Inflammatory macrophage treated with lipopolysaccharide for 1 hour (primary cell): ENCODE data around the gene PAM16.

Experiments
- DNase-seq, 2 donors: peaks; one replicate each; pipeline ENCODE4 v3.0.0-alpha.2; 2020 to 2022

PAM16 gene

DNA sequence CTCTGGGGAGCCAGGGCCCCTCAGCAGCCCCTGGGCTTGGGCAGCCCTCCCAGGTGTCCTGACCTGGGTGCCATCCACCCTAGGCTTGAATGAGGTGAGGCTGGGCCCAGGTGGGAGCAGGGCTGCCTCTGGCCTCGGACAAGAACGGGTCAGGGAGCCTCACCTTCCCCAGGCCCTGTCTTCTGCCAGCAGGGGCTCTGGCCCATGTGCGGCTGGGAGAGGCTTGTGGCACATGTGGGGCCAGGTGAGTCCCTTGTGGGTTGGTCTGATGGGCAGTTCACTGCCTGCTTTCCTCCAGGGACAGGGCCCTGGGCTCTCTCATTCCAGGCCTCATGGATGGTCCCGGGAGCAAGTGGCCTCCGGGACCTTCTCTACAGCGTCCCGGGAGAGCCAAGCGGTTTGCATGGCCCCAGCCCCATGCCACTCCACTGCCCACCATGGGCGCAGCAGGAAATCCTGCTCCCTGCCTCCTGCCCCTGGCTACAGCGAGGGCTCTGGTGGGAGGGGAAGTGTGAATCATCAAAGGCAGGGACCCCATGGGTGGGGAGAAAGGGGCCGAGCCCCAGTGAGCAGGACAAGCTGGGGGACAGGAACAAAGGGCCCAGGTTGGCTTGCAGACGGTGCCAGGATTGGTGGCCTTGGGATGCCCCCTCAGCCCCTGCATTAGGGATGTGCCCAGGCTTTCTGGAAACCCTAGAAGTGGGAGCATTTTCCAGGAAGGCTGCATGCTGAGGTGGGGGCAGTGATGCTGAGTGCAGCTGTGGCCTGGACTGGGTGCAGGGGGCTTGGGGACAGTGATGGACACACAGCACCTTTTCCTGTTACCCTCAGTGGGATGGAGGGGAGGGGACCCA lies 32.7 kb upstream of the PAM16 start:
- no peak for DNase-seq

DNA sequence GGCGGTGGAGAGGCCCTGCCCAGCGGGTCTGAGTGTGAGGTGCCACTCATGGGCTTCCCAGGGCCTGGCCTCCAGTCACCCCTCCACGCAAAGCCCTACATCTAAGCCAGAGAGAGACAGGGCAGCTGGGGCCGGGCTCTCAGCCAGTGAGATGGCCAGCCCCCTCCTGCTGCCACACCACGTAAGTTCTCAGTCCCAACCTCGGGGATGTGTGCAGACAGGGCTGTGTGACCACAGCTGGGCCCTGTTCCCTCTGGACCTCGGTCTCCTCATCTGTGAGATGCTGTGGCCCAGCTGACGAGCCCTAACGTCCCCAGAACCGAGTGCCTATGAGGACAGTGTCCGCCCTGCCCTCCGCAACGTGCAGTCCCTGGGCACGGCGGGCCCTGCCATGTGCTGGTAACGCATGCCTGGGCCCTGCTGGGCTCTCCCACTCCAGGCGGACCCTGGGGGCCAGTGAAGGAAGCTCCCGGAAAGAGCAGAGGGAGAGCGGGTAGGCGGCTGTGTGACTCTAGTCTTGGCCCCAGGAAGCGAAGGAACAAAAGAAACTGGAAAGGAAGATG lies 31.8 kb upstream of the PAM16 start:
- no peak for DNase-seq

DNA sequence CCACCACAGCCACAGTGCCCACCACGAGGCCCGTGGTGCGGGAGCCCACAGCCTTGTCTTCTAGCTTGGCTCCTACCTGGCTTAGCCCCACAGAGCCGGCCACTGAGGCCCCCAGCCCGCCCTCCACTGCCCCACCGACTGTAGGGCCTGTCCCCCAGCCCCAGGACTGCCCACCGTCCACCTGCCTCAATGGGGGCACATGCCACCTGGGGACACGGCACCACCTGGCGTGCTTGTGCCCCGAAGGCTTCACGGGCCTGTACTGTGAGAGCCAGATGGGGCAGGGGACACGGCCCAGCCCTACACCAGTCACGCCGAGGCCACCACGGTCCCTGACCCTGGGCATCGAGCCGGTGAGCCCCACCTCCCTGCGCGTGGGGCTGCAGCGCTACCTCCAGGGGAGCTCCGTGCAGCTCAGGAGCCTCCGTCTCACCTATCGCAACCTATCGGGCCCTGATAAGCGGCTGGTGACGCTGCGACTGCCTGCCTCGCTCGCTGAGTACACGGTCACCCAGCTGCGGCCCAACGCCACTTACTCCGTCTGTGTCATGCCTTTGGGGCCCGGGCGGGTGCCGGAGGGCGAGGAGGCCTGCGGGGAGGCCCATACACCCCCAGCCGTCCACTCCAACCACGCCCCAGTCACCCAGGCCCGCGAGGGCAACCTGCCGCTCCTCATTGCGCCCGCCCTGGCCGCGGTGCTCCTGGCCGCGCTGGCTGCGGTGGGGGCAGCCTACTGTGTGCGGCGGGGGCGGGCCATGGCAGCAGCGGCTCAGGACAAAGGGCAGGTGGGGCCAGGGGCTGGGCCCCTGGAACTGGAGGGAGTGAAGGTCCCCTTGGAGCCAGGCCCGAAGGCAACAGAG lies 31.0 kb upstream of the PAM16 start:
- no peak for DNase-seq

DNA sequence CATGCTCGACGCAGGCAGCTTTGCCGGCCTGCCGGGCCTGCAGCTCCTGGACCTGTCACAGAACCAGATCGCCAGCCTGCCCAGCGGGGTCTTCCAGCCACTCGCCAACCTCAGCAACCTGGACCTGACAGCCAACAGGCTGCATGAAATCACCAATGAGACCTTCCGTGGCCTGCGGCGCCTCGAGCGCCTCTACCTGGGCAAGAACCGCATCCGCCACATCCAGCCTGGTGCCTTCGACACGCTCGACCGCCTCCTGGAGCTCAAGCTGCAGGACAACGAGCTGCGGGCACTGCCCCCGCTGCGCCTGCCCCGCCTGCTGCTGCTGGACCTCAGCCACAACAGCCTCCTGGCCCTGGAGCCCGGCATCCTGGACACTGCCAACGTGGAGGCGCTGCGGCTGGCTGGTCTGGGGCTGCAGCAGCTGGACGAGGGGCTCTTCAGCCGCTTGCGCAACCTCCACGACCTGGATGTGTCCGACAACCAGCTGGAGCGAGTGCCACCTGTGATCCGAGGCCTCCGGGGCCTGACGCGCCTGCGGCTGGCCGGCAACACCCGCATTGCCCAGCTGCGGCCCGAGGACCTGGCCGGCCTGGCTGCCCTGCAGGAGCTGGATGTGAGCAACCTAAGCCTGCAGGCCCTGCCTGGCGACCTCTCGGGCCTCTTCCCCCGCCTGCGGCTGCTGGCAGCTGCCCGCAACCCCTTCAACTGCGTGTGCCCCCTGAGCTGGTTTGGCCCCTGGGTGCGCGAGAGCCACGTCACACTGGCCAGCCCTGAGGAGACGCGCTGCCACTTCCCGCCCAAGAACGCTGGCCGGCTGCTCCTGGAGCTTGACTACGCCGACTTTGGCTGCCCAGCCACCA lies 30.2 kb upstream of the PAM16 start:
- no peak for DNase-seq

DNA sequence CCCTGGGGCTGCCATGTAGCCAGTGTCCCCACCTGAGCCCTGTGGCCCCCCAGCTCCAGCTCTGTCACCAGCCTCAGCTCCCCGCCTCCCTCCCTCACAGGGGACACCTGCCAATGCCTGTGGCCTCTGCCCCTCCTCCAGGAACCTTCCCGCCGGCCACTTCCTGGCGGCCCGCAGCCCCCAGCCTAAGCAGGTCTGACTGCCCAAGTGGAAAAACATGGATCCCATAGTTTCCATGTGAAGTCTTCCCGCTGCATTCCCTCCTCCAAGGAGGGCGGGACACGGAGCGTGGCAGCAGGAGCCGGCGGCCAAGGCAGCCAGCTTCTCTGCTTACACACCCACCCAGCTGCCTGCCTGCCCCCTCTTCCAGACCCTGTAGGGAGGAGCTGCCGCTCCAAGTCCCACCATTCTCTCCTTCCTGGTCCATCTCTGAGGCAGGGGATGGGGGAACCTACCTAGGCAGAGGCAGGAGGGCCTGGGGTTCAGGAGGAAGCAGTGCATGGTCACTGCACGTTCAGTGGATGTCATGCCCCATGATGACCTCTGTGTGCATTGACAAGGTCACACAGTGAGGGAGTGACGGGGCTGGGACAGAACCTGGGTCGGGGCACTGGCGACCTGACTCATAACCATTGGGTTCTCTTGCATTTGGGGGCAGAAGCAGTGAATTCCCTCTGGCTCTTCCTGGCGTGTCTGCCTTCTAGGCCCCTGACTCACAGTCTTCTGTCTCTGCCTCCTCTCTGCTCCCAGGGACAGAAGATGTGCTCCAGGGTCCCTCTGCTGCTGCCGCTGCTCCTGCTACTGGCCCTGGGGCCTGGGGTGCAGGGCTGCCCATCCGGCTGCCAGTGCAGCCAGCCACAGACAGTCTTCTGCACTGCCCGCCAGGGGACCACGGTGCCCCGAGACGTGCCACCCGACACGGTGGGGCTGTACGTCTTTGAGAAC lies 29.3 kb upstream of the PAM16 start:
- DNase-seq, result no peak

DNA sequence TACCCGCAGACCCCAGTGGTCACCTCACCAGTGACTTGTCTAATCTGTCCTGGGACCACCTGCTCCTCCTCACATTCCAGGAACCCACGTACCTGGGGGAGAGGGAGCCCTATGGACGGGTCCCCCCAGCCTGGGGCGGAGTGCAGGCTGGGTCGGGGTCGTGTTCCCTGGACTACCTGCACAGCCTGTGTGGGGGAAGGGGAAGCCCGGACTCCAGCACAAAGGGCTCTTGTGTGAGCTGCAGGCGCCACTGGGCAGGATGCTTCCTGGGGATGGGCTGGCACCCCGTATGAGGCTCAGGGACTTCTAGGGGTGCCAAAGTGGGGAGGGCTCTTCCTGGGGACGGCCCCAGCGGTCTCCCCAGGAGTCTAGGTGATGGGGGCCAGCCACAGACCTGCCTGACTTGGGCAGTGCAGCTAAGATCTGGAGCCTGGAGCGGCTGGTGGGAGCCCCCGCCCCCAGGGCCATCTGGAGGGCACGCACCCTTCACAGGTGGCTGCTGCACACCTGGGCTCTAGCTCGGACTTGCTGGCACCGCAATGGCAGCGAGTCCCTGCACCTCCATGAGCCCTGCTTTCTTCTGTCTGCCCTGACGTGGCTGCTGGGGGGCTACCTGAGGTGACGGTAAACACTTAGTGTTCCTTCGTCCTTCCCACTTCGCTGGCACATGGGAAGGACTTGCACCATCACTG lies 28.0 kb upstream of the PAM16 start:
- DNase-seq, result no peak

DNA sequence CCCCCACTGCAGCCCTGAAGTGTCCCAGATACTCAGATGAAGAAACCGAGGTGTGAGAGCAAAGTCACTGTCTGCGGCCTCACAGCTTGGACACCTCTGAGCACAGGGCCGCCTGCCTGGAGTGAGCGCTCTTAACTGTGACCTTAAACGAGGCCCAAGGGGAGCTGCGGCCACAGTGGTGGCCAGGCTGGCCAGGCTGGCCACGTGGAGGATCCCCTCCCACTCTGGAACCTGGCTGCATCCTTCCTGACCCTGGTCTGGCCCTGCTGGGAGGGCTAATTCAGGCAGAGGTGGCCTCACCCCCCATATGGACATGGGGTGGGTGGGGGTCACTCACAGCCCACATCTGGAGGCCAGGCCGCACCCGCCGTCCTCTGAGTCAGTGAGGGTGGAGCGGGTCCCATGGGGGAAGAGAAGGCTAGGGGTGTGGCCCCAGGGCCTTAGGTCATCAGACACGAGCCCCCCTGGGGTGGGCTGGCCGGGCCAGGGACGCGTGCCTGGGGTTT lies 27.1 kb upstream of the PAM16 start:
- DNase-seq, result no peak

DNA sequence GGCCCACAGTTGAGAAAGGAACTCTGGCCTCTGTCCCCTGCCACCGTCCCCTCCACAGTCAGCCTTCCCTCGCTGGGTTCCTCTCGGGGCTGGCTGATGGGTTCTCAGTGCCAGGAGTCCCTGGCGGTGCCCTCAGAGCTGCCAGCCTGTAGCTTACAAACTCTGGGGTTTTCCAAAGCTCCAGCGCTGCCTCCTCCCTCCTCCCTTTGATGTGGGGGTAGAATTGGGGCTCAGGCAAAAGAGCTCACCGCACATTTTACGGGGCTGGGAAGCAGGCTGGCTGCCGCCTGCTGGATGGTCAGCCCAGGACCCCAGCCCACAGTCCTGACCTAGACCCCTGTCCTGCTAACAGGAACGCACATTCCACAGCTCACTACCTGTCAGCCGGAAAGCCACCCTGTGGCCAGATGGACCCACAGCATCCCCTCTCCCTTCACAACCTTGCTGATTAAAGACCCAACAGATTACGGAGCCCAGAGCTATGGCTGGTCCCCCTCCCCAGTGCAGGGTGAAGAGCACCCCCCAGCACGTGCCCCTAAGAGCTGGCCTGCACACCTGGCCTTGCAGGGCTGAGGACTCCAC lies 26.5 kb upstream of the PAM16 start:
- DNase-seq, result peak; percentile 8 to 12

DNA sequence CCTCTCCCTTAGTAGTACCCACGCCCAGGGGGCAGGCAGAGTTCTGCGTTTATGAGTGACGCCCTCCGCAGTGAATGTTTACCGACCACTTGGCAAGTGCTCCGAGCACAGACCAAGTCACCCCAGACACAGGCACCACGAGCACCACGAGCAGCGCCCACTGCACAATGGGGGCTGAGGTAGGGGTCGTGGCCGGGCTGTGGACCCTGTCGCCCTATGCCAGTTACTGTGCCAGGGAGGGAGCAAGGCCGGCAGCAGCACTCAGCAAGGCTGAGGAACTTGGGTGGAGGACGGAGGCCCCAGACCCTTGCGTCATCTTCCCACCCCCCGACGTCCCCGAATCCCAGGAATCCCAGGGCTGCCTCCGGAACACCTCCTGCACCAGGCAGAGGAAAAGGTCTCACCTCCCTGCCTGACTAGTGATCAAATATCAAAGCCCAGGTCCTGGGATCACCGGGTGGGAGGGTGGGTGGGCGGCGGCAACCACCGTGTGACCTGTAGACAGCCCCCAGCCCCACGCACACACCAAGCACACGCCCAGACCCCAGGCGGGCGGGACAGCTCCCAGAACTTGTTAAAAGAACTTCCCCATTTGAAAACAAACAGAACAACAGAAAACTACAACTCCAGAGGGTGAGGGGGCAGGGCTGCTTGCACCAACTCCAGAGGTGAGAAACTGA lies 25.9 kb upstream of the PAM16 start:
- no peak for DNase-seq

DNA sequence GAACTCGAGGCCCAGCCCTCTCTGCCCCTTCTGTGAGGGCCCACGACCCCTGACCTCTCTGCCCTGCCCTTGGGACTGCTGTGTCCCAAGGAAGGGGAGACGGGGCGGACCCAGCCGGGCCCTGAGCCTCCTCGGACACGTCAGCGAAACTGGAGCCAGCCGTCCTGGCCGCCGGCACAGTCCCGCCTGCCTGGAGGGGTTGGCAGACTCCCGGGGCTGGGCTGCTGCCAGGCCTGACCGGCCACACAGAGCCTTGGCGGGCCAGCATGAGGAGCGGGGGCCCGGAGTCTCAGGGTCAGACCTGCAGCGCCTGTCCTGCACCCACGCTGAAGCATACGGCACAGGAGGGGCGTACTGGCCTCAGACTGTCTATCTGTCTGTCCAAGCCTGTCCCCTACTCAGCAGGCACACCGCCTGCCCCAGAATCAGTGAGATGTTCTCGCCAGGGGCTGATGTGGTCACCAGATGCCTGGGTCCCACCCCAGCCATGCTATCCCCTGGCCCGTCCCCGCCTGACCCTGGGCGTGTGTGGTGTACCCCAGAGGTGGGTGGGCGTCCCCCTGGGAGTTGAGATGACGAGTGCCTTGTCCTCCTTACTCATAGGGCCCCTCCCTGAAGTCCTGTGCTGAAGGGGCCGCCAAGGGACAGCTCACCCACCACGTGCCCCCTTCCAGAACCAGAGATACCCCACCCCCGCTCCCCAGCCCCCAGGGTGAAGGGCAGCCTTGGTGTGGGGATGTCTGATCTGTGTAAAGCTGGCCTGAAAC lies 25.2 kb upstream of the PAM16 start:
- no peak for DNase-seq

DNA sequence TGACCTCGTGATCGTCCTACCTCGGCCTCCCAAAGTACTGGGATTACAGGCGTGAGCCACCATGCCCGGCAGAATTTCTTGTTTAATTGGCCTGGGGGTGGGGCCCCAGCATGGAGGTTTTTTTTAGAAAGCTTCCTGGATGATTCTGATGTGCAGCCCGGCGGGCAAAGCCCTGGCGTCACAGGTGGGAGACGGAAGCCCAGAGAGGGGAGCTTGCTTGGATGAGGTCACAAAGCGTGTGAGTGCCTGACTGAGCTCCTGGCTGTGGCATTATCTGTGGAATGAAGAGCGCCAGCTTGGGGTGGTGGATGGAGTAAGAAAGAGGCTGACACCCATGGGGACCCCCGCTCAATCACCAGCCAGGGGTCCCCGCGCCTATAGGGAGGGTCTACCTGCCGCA lies 24.6 kb upstream of the PAM16 start:
- no peak for DNase-seq

DNA sequence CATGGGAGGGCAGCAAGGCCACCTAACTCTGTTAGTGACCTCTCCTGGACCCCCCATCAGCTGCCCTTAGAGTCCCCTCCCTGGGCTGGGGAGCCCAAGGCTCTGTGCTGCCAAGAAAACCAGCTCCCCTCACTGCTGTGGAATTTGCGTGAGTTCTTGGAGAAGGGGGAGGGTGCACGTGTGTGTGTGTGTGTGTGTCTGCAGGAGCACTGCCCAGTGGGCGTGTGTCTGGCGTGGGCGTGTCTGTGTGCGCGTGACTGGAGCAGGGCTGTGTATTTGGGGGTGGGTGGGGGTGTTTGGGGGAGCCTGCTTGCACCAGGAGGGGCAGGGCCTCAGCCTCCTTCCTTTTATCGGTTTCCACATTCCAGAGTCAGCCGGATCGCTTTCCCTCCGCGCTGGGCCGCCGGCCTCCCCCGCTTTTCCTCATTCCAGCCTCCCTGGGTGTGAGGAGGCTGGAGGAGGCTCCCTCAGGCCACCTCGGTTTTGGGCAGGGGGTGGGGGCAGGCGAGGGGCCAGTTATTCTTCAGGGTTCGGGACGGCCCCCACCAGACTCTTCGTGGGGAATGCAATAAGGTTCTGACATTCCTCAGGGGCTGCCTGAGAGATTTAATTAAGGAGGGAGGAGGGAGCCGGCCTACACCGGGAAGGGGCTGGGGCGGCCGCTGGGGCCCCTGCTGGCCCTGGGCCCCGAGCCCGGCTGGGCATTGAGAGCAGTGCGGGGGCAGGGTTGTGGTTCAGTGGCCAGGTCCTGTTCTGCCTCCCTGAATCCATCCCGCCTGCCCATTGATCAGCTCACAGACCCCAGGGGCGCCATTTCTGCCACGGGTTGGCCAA lies 23.0 kb upstream of the PAM16 start:
- DNase-seq, result no peak

DNA sequence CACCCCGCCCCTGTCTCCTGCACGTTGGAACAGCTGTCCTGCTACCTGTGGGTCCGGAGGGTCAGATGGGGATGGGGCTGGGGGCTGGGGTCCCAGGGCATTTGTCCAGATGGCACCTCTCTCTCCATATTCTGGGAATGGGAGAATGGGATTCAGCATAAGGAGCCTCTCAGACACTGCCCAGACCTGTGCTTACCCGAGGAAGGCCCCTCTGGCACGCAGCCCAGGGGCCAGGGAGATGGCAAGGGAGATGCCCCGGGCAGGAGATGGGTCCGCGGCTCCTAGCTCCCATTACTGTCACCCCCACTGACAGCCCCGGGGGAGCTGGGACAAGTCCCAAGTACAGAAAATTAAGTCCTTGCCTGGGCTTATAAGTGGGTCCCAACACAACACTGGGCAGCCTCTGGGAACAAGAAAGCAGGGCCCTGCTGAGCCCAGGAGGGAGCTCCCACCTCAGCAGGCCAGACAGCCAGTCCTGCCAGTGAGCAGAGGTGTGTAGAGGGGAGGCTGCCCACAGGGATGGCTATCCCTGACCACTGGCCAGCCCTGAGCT lies 22.3 kb upstream of the PAM16 start:
- no peak for DNase-seq

DNA sequence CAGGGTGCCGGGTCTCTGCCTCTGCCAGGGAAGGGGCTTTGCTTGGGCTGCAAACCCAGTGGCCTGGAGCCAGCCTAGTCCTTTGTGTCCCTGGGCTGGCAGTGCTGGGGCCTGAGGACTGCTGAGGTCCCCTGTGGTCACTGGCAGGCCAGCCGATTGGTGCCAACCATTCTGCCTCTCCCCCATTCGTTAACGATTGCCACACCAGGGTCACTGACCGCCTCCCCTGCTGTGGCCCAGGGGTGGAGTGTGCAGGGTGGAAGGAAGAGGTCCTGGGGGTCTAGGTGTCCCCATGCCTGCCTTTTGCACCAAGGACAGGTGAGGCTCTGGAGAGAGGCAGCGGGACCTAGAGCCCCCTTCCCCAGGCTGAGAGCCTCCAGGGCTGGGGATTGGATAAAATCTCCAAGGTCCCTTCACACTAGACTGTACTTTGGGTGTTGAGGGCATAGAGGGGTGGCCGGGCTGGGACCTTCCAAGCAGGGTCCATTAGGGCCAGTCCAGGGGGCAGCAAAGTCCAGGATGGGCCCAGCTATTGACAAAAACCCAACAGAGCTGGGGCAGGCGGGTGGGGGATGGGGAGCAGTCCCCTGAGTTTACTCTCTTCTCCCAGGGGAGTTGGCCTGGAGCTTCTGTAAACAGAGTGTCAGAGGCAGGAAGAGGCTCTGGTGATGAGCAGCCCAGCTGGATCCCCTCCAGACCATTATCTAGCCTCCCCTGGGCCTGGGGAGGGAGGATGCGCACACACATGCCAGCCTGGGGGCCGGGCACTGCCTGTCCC lies 21.6 kb upstream of the PAM16 start:
- no peak for DNase-seq

DNA sequence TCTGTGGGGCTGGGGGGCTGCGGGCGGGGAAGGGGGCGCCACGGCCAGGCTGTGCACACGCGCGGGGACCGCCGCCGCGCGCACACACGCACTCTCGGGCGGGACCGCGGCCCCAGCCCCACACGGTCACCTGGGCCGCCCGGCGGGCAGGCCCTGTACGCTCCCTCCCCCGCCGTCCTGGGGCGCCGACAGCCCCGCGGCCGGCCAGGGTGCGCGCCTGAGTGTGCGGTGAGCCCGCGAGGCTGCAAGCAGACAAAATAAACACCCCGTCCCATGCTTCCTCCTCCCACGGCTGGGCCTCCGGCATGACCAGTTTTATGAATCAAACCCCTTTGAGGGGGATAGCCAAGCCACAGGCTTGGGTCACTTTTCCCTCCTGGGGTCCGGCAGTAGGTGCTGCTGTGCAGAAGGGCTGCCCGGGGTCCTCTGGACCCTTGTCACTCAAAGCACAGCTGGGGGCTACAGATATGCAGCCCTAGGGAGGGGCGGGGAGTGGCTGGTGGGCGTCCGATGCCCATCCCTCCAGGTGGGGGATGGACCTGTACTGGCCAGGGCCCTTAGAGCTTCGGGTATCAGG lies 21.0 kb upstream of the PAM16 start:
- peak in 1 of 2 donors; percentile 13 for DNase-seq

DNA sequence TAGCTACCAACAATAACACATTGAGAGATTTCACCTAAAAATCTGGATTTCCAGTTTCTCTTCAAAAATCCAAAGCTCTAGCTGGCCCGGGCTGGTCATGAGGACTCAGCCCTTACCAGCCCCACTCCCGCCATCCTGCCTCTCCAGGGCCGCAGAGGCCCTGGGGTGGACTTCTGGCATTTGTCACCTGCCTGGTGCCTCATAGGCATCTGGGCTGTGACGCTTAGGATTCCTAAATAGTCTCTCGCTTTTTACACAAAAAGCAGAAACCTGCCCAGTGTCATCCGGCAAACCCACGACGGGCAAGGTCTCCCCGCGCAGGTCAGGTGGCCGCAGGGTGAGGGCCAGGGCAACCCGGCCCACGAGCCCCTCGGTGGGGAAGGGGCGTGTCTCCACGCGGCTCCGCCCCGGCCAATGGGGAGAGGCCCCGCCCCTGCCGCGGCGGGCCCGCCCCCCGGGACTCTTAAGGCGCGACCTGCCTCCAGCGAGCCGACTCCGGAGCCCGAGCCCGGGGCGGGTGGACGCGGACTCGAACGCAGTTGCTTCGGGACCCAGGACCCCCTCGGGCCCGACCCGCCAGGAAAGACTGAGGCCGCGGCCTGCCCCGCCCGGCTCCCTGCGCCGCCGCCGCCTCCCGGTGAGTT lies 20.4 kb upstream of the PAM16 start, which contains the start of gene VASN:
Gene VASN, plus strand, starts transcription at position 492 of the 644 bp plus-strand sequence. CDS start 9,030 bp downstream, outside the sequence.
- DNase-seq, result peak; percentile 27 to 63
